ENCODE data around the gene PLCH2. TPM values are rescaled to one million over a fixed set of nuclear protein-coding genes. Genes with fewer than 3 reads are reported as not detected.
"Not testable (repeated sequence)": the region's sequence is repeated elsewhere in the genome, so short reads cannot be mapped to it uniquely, and the experiment has no call there.

PLCH2 gene
- total RNA-seq, 2 donors from 2014 or later, result 13.9 to 26.3 TPM

GRCh38 chr1:2446394-2446793, 29.7 kb upstream of the PLCH2 start:
- Mint-ChIP-seq H3K36me3 (ENCODE audit: insufficient read depth in 2 of 2) (no peaks in the 10 kb centered on the region), H3K4me1 (ENCODE audit: low read depth) (no peaks in the 10 kb centered on the region), H3K4me3 (no peak overlapping the region), H3K9me3 (no peaks in the 10 kb centered on the region), H3K27ac (no peak overlapping the region), H3K27me3 (ENCODE audit: low read depth) (peaks cover 14% of the 10 kb centered on the region)
- ATAC-seq (replicated peaks in 1 of 2) (peak in 1 of 2 donors; percentile 12), DNase-seq (no peak)

GRCh38 chr1:2446861-2447260, 29.2 kb upstream of the PLCH2 start:
- Mint-ChIP-seq H3K36me3 (ENCODE audit: insufficient read depth in 2 of 2) (no peaks in the 10 kb centered on the region), H3K27ac (no peak overlapping the region), H3K4me1 (ENCODE audit: low read depth) (no peaks in the 10 kb centered on the region), H3K27me3 (ENCODE audit: low read depth) (peaks cover 14% of the 10 kb centered on the region), H3K9me3 (no peaks in the 10 kb centered on the region), H3K4me3 (no peak overlapping the region)
- DNase-seq (no peak), ATAC-seq (replicated peaks in 1 of 2) (peak in 1 of 2 donors; percentile 8)

GRCh38 chr1:2447276-2448097, 28.6 kb upstream of the PLCH2 start:
- no peak for DNase-seq
- no peaks in the 10 kb centered on the region for H3K9me3 Mint-ChIP-seq
- H3K4me3 Mint-ChIP-seq, result no peak overlapping the region
- H3K4me1 Mint-ChIP-seq (ENCODE audit: low read depth), result no peaks in the 10 kb centered on the region
- H3K27me3 Mint-ChIP-seq (ENCODE audit: low read depth), result peaks cover 14% of the 10 kb centered on the region
- no peaks in the 10 kb centered on the region for H3K36me3 Mint-ChIP-seq (ENCODE audit: insufficient read depth in 2 of 2)
- no peak for ATAC-seq (replicated peaks in 1 of 2)
- no peak overlapping the region for H3K27ac Mint-ChIP-seq

GRCh38 chr1:2448098-2448445, 28.0 kb upstream of the PLCH2 start:
- Mint-ChIP-seq H3K27ac (no peak overlapping the region), H3K36me3 (ENCODE audit: insufficient read depth in 2 of 2) (no peaks in the 10 kb centered on the region), H3K9me3 (no peaks in the 10 kb centered on the region), H3K27me3 (ENCODE audit: low read depth) (peaks cover 8% of the 10 kb centered on the region), H3K4me3 (no peak overlapping the region), H3K4me1 (ENCODE audit: low read depth) (no peaks in the 10 kb centered on the region)
- DNase-seq, result no peak
- ATAC-seq (replicated peaks in 1 of 2), result no peak

- no peak for ATAC-seq (replicated peaks in 1 of 2)
- H3K36me3 Mint-ChIP-seq (ENCODE audit: insufficient read depth in 2 of 2), result no peaks in the 10 kb centered on the region
- DNase-seq, result no peak
- peaks cover 5% of the 10 kb centered on the region for H3K27me3 Mint-ChIP-seq (ENCODE audit: low read depth)
- no peaks in the 10 kb centered on the region for H3K4me1 Mint-ChIP-seq (ENCODE audit: low read depth)
- no peaks in the 10 kb centered on the region for H3K9me3 Mint-ChIP-seq
- no peak overlapping the region for H3K27ac Mint-ChIP-seq
- H3K4me3 Mint-ChIP-seq, result no peak overlapping the region
Observed at GRCh38 chr1:2449636-2450454, 26.2 kb upstream of the PLCH2 start.

GRCh38 chr1:2451741-2452140, 24.3 kb upstream of the PLCH2 start:
- H3K27ac Mint-ChIP-seq, result no peak overlapping the region
- no peaks in the 10 kb centered on the region for H3K4me1 Mint-ChIP-seq (ENCODE audit: low read depth)
- no peaks in the 10 kb centered on the region for H3K27me3 Mint-ChIP-seq (ENCODE audit: low read depth)
- ATAC-seq (replicated peaks in 1 of 2) (no peak), DNase-seq (no peak)
- no peaks in the 10 kb centered on the region for H3K9me3 Mint-ChIP-seq
- H3K4me3 Mint-ChIP-seq, result no peak overlapping the region
- H3K36me3 Mint-ChIP-seq (ENCODE audit: insufficient read depth in 2 of 2), result no peaks in the 10 kb centered on the region

GRCh38 chr1:2452201-2452931, 23.7 kb upstream of the PLCH2 start:
- no peak overlapping the region for H3K27ac Mint-ChIP-seq
- H3K4me3 Mint-ChIP-seq, result no peak overlapping the region
- H3K36me3 Mint-ChIP-seq (ENCODE audit: insufficient read depth in 2 of 2), result no peaks in the 10 kb centered on the region
- no peaks in the 10 kb centered on the region for H3K27me3 Mint-ChIP-seq (ENCODE audit: low read depth)
- ATAC-seq (replicated peaks in 1 of 2) (no peak), DNase-seq (no peak)
- no peaks in the 10 kb centered on the region for H3K9me3 Mint-ChIP-seq
- no peaks in the 10 kb centered on the region for H3K4me1 Mint-ChIP-seq (ENCODE audit: low read depth)

- DNase-seq, result no peak
- Mint-ChIP-seq H3K27ac (no peak overlapping the region), H3K9me3 (no peaks in the 10 kb centered on the region), H3K4me1 (ENCODE audit: low read depth) (no peaks in the 10 kb centered on the region), H3K27me3 (ENCODE audit: low read depth) (no peaks in the 10 kb centered on the region), H3K4me3 (no peak overlapping the region), H3K36me3 (ENCODE audit: insufficient read depth in 2 of 2) (no peaks in the 10 kb centered on the region)
- no peak for ATAC-seq (replicated peaks in 1 of 2)
Observed at GRCh38 chr1:2452932-2453315, 23.2 kb upstream of the PLCH2 start.

- no peaks in the 10 kb centered on the region for H3K4me1 Mint-ChIP-seq (ENCODE audit: low read depth)
- H3K36me3 Mint-ChIP-seq (ENCODE audit: insufficient read depth in 2 of 2), result no peaks in the 10 kb centered on the region
- H3K27me3 Mint-ChIP-seq (ENCODE audit: low read depth), result no peaks in the 10 kb centered on the region
- no peak for DNase-seq
- H3K9me3 Mint-ChIP-seq, result no peaks in the 10 kb centered on the region
- H3K4me3 Mint-ChIP-seq, result no peak overlapping the region
- ATAC-seq (replicated peaks in 1 of 2), result no peak
- no peak overlapping the region for H3K27ac Mint-ChIP-seq
Observed at GRCh38 chr1:2454227-2454626, 21.9 kb upstream of the PLCH2 start.

GRCh38 chr1:2455757-2456156, 20.3 kb upstream of the PLCH2 start:
- no peaks in the 10 kb centered on the region for H3K9me3 Mint-ChIP-seq
- no peak overlapping the region for H3K27ac Mint-ChIP-seq
- H3K4me3 Mint-ChIP-seq, result no peak overlapping the region
- H3K4me1 Mint-ChIP-seq (ENCODE audit: low read depth), result no peaks in the 10 kb centered on the region
- no peaks in the 10 kb centered on the region for H3K27me3 Mint-ChIP-seq (ENCODE audit: low read depth)
- DNase-seq (no peak), ATAC-seq (replicated peaks in 1 of 2) (no peak)
- H3K36me3 Mint-ChIP-seq (ENCODE audit: insufficient read depth in 2 of 2), result no peaks in the 10 kb centered on the region

- H3K27me3 Mint-ChIP-seq (ENCODE audit: low read depth), result no peaks in the 10 kb centered on the region
- H3K27ac Mint-ChIP-seq, result no peak overlapping the region
Observed at GRCh38 chr1:2457444-2457843, 18.6 kb upstream of the PLCH2 start.

GRCh38 chr1:2458687-2459086, 17.4 kb upstream of the PLCH2 start:
- H3K36me3 Mint-ChIP-seq (ENCODE audit: insufficient read depth in 2 of 2), result no peaks in the 10 kb centered on the region
- no peak overlapping the region for H3K4me3 Mint-ChIP-seq
- no peaks in the 10 kb centered on the region for H3K27me3 Mint-ChIP-seq (ENCODE audit: low read depth)
- no peaks in the 10 kb centered on the region for H3K4me1 Mint-ChIP-seq (ENCODE audit: low read depth)
- no peak for ATAC-seq (replicated peaks in 1 of 2)
- no peaks in the 10 kb centered on the region for H3K9me3 Mint-ChIP-seq
- no peak for DNase-seq
- no peak overlapping the region for H3K27ac Mint-ChIP-seq

More at GRCh38 chr1:2457444-2457843, 18.6 kb upstream of the PLCH2 start:
- H3K9me3 Mint-ChIP-seq, result no peaks in the 10 kb centered on the region
- DNase-seq (no peak), ATAC-seq (replicated peaks in 1 of 2) (no peak)
- H3K36me3 Mint-ChIP-seq (ENCODE audit: insufficient read depth in 2 of 2), result no peaks in the 10 kb centered on the region
- H3K4me3 Mint-ChIP-seq, result no peak overlapping the region
- no peaks in the 10 kb centered on the region for H3K4me1 Mint-ChIP-seq (ENCODE audit: low read depth)

GRCh38 chr1:2459102-2459753, 16.9 kb upstream of the PLCH2 start:
- not testable (repeated sequence) for H3K36me3 Mint-ChIP-seq (ENCODE audit: insufficient read depth in 2 of 2); H3K4me1 Mint-ChIP-seq (ENCODE audit: low read depth); H3K9me3 Mint-ChIP-seq; H3K4me3 Mint-ChIP-seq; H3K27me3 Mint-ChIP-seq (ENCODE audit: low read depth); H3K27ac Mint-ChIP-seq; ATAC-seq (replicated peaks in 1 of 2); DNase-seq
